SKM-1 treated with dmso at 0.1 percent for 144 hours (cell line): ENCODE measurements around the gene PLA2G2C.
A peak's percentile ranks its signal among the peaks of the same experiment; 100 is the strongest.

Source experiments
- DNase-seq: peaks from one replicate; lab custom pipeline; 2025; ENCODE audit not compliant: unreplicated experiment; lab: John Stamatoyannopoulos, UW

Gene PLA2G2C

DNA sequence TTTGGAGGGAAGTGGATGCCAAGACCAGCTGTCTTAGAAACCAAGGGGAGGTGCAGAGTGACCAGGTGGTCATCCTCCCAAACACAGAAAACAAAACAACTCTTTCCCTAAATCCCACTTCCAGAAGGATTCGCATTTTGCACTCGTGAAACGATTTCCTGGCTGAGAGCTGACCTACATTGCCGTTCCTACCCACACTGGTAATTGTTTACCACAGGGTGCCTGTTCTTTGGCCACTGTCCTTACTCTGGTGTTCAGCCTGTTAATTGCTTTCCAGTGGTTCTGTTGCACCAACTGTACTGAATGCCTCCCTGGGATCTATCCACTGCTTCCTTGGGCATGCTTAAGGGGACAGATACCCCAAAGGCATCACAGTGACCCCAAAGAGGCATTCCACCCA is 23.2 kb upstream of the PLA2G2C start:
- DNase-seq = no peak

- no peak for DNase-seq
Observed at GRCh38 chr1:20207546-20207945, 21.2 kb upstream of the PLA2G2C start.

GRCh38 chr1:20202166-20202565 is 15.8 kb upstream of the PLA2G2C start:
- DNase-seq = no peak

GRCh38 chr1:20200966-20201365 is 14.6 kb upstream of the PLA2G2C start:
- no peak for DNase-seq

- DNase-seq = no peak
Observed at GRCh38 chr1:20199840-20200239, 13.5 kb upstream of the PLA2G2C start.

- DNase-seq = no peak
Observed at GRCh38 chr1:20199403-20199802, 13.1 kb upstream of the PLA2G2C start.

DNA sequence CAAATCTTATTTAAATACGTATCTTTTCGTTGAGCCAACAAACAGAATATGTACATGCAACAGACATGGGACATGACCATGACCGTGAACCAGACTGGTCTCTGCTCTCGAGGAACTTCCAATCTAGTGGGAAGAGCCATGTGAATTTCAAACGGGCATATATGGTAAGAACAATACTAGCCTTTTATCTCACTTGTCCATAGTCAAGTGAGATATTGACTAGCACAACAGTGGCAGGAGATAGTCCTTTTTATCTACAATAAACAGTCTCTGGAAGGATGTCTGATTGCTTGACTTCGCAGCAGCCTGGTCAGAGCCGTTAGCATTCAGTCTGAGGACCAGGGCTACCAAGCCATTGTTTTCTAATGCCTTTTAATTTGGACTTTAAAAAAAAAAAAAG is 12.6 kb upstream of the PLA2G2C start:
- no peak for DNase-seq

GRCh38 chr1:20198296-20198695 is 12.0 kb upstream of the PLA2G2C start:
- no peak for DNase-seq

DNA sequence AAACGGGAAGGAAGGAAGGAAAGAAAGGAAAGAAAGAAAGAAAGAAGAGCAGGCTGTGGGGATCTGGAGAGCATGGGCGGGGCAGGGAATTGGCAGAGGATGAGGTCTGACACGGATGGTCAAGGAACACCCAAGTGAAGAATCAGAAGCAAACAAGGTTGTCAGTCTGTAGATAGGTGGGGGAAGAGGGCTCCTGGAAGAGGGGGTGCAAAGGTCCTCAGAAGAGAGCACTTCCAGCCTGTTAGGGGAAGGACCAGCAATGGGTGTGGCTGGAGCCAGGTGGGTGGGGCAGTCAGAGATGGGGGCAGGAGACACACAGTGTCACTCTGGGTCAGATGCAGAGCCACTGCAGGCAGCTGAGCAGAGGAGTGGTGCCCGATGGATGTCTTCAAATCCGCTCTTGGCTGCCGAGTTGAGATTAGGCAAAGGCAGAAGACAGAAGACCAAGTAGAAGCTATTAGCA is 11.0 kb upstream of the PLA2G2C start:
- no peak for DNase-seq

GRCh38 chr1:20195462-20195780 is 9.1 kb upstream of the PLA2G2C start:
- no peak for DNase-seq

- peak; percentile 41 for DNase-seq
Observed at GRCh38 chr1:20194757-20195461, 8.6 kb upstream of the PLA2G2C start.

DNA sequence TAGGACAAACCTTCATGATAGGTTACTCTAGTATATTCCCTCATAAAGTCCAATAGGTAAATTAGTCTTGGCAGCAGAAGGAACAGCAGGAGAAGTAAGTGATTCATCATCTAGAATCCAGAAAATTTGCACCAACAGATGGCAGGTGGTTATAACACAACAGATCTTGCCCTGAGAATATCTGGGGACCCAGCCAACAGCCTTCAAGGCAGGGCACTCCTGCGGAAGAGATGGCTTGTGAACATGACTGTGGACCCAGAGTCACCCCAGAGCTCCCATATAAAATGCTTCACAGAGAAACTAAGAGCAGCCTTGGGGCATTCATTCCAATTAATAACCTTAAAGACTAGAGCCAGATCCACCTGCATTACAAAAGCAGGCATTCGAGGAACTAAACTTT is 7.9 kb upstream of the PLA2G2C start:
- DNase-seq = no peak

DNA sequence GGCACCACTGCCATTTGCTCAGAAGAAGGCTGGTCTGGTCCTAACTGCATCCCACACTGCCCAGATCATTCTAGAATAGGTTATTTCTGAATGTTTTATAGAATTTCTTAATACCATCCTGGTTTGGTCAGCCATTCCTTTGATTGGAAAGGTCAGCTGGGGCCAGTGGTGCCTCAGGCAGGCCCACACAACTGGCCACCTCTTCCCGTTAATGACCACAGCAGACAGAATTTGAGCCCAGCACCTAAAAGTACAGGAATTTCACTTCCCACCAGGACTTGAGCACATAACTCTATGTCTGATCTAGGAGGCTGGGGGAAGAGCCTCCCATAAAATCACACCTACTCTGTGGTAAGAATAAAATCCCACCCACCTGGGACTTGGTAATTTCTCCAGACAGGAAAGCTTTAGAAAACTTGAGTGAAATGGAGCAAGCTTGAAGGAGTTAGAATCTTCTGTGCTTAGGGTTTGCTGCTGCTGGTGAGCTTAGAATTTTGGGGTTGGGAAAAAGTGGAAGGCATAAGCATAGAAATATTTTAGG is 6.6 kb upstream of the PLA2G2C start:
- no peak for DNase-seq

- DNase-seq = no peak
Observed at GRCh38 chr1:20192364-20192763, 6.0 kb upstream of the PLA2G2C start.

GRCh38 chr1:20191266-20191825 is 5.0 kb upstream of the PLA2G2C start:
- no peak for DNase-seq

- DNase-seq = no peak
Observed at GRCh38 chr1:20190256-20191160, 4.2 kb upstream of the PLA2G2C start.

DNA sequence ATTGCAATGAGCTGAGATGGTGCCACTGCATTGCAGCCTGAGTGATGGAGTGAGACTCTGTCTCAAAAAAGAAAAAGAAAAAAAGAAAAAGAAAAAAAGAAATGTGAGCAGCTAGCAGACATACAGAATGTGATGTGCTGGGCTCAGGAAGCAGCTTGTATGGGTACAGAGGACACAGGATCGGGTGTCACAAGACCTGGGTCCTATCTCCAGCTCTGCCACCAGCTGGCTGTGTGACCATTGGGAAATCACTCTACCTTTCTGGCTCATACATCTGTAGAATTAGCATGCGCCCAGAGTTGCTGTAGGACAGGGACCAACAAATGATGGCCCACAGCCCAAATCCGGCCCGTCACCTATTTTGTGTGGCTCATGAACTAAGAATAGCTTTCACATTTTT is 3.3 kb upstream of the PLA2G2C start:
- no peak for DNase-seq

GRCh38 chr1:20188455-20188817 is 2.1 kb upstream of the PLA2G2C start:
- DNase-seq = no peak

DNA sequence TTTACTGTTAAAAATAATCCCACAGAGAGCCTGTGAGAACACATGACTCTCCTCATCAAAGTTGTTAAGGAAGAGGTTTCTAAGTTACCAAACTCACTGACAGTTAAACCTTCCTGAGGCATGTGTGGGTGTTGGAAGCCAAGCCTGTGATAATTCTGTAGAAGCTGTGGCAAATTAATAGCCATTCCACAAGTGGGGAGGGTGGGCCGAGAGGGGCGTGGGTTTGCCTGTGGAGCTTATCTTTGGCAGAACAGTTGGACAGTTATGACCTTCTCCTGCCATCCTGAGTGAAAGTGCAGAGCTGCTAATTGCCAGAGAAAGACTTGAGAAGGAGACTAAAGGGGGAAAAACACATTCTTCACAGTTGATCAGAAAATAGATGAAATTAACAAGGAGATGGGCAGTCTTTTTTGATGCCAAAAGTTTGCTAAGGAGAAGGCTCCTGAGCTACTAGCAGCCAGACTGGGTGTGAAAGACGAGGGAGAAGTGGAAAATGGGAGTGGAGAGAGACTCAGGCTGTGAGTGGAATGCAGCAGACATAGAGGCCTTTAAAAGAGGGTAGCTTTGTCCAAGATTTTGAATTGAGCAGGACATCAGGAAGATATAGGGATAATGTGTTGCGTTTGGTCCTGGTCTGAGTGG is 1.6 kb upstream of the PLA2G2C start:
- DNase-seq = no peak

DNA sequence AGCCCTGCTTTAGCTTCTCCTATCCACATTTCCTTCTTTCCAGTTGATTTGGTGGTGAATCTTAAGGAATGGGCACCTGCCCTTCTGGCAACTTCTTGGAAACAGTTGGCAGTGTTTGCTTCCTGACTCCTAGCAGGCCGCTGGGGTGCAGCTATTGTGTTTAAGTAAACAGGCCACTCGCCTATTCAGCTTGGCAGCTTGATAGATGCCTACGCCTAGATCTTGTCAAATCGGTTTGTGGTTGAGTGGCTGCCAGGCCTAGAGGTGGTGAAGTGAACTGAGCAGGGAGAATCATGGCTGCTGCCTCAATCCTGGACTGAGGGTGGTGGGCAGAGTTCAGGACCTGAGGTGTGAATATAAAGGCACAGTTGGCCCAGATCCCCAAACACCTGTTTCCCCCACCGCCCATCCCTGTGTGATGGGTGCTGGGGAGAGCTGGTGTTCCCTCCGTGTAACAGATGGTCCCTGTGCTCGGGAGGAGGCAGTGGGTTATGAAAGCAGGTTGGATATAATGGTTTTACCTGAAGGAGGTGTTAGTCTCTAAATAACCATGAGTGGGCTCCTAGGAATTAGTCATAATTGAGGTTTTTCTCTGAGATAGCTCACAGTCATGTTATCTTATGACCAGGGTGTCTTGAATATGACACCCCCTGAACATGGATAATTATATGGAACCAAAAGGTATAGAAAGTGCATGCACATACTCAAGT is 940 bp upstream of the PLA2G2C start:
- no peak for DNase-seq
